ENCODE data around the gene USP6NL. TPM values are rescaled to one million over a fixed set of nuclear protein-coding genes. Genes with fewer than 3 reads are reported as not detected.

USP6NL gene
- total RNA-seq, 2 donors from 2014 or later: 11.2 to 18.4 TPM

- intact Hi-C loops (cut with DNase I): no loop called here
Measured at GRCh38 chr10:11626071-11626470, 14.6 kb upstream of the USP6NL start.

GRCh38 chr10:11625019-11625735 is 13.7 kb upstream of the USP6NL start:
- intact Hi-C loops (cut with DNase I): no loop called here
- no peak for DNase-seq (ENCODE audit: low spot score)

More at GRCh38 chr10:11626071-11626470, 14.6 kb upstream of the USP6NL start:
- no peak for DNase-seq (ENCODE audit: low spot score)

DNA sequence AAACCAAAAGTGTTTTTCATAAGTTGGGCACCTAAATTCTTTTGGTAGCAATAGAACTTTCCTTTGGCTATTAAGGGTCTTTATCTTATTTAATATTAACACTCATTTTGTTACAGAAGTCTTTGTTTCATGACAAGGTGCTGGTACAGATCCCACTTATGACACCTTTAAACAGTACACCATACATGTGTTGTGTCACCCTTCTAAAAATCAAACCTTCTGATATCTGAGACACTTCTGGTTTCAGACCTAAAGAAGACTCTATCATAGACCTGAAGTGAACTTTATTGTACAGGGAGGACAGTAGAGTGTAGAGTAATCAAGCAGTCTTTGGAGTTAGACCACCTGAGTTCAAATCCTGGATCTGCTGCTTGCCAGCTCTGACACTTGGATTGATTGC is 5.8 kb upstream of the USP6NL start:
- intact Hi-C loops (cut with DNase I): no loop called here
- DNase-seq (ENCODE audit: low spot score): no peak

- no peak for DNase-seq (ENCODE audit: low spot score)
- intact Hi-C loops (cut with DNase I): no loop called here
Measured at GRCh38 chr10:11616021-11616420, 4.6 kb upstream of the USP6NL start.

DNA sequence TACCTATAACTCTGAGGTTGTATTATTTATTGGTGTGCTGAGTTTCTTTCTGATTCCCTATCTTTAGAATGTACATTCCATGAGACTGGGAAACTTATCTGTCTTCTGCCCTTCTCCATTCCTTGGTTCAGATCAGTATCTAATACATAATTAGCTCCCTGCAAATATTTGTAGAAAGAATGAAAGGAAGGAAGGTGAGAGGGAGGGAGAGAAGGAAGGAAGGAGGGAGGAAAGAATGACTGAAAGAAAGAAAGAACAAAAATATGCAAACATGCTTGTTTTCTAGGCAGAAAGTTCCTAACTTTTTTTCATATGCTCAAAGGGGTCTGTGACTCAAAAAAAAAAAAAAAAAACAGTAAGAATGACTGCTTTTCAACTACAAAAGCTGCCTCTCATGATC is 3.9 kb upstream of the USP6NL start:
- intact Hi-C loops (cut with DNase I): no loop called here
- no peak for DNase-seq (ENCODE audit: low spot score)

DNA sequence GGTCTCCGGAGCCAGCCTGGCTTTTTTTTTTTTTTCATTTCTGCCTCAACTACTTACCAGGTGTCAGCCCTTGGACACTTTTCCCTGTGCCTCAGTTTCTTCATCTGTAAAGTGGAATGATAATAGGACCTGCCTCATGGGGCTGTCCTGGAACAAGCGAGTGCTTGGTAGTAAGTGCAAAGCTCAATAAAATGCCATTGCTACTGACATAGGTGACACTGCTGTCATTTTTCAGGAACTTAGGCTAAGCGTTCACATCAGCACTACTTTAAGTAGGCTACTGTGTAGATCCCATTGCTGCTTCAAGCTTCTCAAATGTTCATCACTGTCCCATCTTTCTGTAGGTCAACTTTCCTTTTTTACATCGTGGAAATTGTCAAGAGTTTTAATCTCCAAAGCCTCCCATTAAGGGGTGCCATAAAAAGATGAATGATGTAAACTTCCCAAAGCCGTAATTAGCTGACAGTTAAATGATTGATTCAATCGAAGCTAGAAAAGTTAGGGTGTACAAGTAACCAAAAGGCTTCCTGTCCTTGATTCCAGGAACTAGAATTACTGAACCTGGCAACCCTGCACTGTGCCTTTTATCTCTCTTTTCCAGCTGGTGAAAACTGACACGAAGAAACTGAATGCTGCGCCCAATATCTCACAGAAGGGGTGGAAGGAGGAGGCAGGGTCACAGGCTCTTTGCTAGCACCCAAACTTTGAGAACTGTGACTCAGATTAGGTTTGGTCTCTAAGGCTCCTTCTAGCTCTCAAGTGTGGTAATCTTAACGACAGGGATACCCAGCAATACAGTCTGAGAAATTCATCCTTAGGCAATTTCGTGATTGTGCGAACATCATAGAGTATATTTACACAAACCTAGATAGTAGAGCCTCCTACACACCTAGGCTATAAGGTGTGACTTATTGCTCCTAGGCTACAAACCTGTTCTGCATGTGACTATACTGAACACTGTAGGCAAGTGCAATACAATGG is 861 bp upstream of the USP6NL start:
- intact Hi-C loops (cut with DNase I): loop anchor here in 1 of 2 donors (5.0 kb wide), 1 partner anchor 85 kb away; no protein-coding TSS in a partner anchor
- DNase-seq (ENCODE audit: low spot score): no peak

GRCh38 chr10:11610826-11611247 is 613 bp downstream of the USP6NL start:
- DNase-seq (ENCODE audit: low spot score): peak; percentile 80
- intact Hi-C loops (cut with DNase I): loop anchor here in 1 of 2 donors (5.0 kb wide), 1 partner anchor 84 kb away; no protein-coding TSS in a partner anchor

- intact Hi-C loops (cut with DNase I): loop anchor here in 1 of 2 donors (5.0 kb wide), 1 partner anchor 83 kb away; no protein-coding TSS in a partner anchor
- DNase-seq (ENCODE audit: low spot score): no peak
Measured at GRCh38 chr10:11610166-11610825, 1.2 kb downstream of the USP6NL start.

DNA sequence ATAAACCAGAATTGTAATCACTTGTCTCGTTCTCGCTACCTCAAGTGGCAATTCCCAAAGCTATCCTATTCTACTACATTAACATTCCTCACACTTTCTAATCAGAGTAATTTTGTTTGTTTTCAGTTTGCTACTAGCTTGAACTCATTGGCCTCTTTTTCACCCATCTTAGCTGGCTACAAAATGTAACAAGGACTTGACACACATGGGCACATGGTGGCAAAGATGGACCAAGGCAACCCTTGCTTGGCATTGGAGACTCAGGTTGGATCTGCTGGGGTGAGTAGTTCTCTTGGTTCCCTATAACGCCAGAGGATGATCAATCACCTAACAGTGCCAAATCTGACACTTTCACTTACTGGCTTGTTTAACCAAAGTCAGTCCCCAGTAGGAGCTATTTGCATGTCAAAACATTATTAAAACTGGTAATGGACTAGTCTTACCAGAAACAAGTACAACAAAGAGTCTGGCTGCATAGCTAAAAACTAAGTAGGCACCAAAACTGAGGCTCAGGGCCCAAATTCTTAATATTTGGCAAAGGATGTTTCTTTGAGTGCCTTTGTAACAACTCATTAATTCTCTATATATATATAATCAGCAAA is 1.9 kb downstream of the USP6NL start:
- intact Hi-C loops (cut with DNase I): loop anchor here in 1 of 2 donors (5.0 kb wide), 1 partner anchor 82 kb away; no protein-coding TSS in a partner anchor
- no peak for DNase-seq (ENCODE audit: low spot score)

DNA sequence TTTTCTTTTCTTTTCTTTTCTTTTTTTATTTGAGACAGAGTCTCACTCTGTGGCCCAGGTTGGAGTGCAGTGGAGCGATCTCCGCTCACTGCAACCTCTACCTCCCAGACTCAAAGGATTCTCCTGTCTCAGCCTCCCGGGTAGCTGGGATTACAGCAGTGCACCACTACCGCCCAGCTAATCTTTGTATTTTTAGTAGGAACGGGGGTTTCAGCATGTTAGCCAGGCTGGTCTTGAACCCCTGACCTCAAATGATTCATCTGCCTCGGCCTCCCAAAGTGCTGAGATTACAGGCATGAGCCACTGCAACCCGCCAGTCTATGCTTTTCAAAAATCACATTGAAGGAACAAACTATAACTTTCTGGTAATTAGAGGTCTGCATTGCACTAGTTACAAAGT is 2.4 kb downstream of the USP6NL start:
- intact Hi-C loops (cut with DNase I): no loop called here
- DNase-seq (ENCODE audit: low spot score): no peak

GRCh38 chr10:11608159-11609013 is 3.1 kb downstream of the USP6NL start:
- DNase-seq (ENCODE audit: low spot score): no peak
- intact Hi-C loops (cut with DNase I): no loop called here

DNA sequence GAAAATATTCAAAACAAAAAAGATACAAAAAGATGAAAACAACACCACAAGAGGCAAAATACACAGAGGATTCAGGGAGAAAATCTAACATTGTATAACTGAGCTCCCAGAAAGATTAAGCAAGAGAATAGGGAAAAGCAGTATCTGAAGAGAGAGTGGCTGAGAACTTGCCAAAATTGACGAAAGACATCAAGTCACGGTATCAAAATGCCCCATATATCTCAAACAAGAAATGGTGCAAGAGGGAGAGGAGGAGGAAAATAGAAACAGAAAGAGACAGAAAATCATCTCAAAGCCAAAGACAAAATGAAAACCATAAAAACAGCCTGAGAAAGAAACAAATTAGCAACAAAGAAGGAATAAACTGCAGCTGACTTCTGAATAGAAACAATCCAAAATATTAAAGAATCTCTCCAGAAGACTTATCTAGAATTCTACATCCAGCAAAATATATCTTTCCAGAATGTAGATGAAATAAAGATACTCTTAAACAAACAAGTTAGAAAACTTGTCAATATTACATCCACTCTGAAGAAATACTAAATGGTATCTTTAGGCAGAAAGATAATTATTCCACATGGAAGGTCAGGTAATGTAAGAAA is 5.5 kb downstream of the USP6NL start:
- no peak for DNase-seq (ENCODE audit: low spot score)
- intact Hi-C loops (cut with DNase I): no loop called here

DNA sequence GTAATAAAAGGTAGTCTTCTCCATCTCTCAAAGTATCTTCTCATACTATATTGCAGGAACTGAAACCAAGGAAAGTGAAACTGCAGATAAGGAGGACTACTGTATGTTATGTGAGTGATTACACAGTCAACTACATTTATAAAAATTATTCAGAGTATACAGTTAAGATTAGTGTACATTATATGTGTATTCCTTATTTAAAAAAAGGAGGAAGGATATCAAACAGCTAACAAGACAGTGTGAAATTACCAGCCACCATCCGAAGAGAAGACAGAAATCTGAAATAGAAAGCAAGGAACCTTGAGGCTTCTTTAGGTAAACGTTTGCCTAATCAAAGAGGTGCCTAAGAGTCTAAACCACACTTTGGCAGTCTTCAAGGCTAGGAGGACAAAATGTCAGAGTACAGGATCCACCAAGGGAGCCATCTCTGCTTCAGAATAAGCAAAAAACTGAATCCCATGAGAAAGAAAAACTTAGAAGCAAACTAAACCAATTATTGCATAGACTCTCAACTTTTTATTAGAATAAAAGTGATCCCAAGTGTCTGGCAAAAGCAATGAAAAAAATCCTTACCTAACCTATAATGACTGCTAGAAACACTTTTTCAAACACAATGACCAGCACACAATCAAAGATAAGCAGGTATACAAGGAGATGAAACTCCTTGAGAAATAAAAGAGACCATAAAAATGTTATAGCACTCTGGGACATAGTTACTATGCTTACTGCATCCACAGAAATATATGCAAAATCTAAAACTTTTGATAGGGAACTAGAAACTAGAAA is 6.4 kb downstream of the USP6NL start:
- DNase-seq (ENCODE audit: low spot score): no peak
- intact Hi-C loops (cut with DNase I): no loop called here

DNA sequence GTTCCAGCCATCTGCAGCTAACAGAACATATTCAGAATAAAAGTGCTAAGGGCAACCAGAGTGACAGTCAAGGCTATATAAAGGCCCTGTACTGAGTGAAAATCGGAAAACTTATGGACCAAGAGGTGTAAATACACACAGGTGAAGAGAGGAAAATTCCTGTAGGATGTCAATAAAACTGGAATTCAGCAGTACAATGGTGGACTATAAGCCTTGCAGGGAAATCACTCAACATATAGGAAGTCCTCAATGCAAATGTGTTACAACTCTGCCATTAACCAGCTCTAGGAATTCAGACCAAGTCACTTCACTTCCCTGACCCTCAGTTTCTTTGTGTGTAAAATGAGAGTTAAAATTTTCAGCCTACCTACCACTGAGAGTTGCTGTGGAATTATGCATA is 7.7 kb downstream of the USP6NL start:
- no peak for DNase-seq (ENCODE audit: low spot score)
- intact Hi-C loops (cut with DNase I): no loop called here

- intact Hi-C loops (cut with DNase I): no loop called here
- no peak for DNase-seq (ENCODE audit: low spot score)
Measured at GRCh38 chr10:11602919-11603523, 8.4 kb downstream of the USP6NL start.

GRCh38 chr10:11602358-11602757 is 9.1 kb downstream of the USP6NL start:
- intact Hi-C loops (cut with DNase I): no loop called here
- no peak for DNase-seq (ENCODE audit: low spot score)

- intact Hi-C loops (cut with DNase I): no loop called here
- DNase-seq (ENCODE audit: low spot score): no peak
Measured at GRCh38 chr10:11601670-11602069, 9.8 kb downstream of the USP6NL start.
